ENCODE measurements around the gene VEPH1. TPM values are rescaled to one million over a fixed set of nuclear protein-coding genes. Genes with fewer than 3 reads are reported as not detected.

VEPH1 gene
- total and polyA plus RNA-seq, 9 of the 15 experiments (the other 6 are each of a cell fraction or from before 2014, with no cell fraction given), result 4.5 to 15.6 (median 5.8) TPM

- no peak for TF ChIP-seq HOMEZ (CRISPR knock-in tag; IDR thresholded peaks at IDR 0.05)
- TF ChIP-seq SIN3A (IDR thresholded peaks at IDR 0.05; ENCODE audit: borderline replicate concordance in 2 of 2, control insufficient read depth in 1 of 2, low read depth in 2 of 2, low read length in 2 of 2), result no peak
- TF ChIP-seq MNT (conservative IDR thresholded peaks at IDR 0.05), result no peak
- TF ChIP-seq MTF1 (CRISPR knock-in tag; IDR thresholded peaks at IDR 0.05; ENCODE audit: borderline replicate concordance), result no peak
- no peak for TF ChIP-seq EGR1 (conservative IDR thresholded peaks at IDR 0.05)
- no peak for TF ChIP-seq ILF3 (IDR thresholded peaks at IDR 0.05; ENCODE audit: borderline replicate concordance)
These were observed 1.4 kb downstream of the VEPH1 start (continued) for GRCh38 chr3:157501863-157502262.

- ChIA-PET POLR2A (interaction anchor here (1.0 to 1.2 kb wide), 2 partner anchors 8 to 325 kb away, joined by 3 to 4 read pairs; no protein-coding TSS in a partner anchor), CTCF (ENCODE audit: low intra/inter-chr PET ratio) (no interaction called here)
- intact Hi-C loops (cut with micrococcal nuclease), result no loop called here
- Histone ChIP-seq H3K9ac (ENCODE audit: insufficient read depth in 1 of 2, low read depth in 2 of 2, low read length in 2 of 2) (no peak overlapping the region), H3K27me3 (ENCODE audit: control insufficient read depth in 2 of 2, insufficient read depth in 2 of 2, low read length in 2 of 2) (no peaks in the 10 kb centered on the region; a peak in 1 of 5 replicates), H3K9me1 (ENCODE audit: control insufficient read depth, insufficient read depth, low read length) (no peaks in the 10 kb centered on the region), H3K4me1 (replicated peaks in 1 of 2; ENCODE audit: control insufficient read depth in 2 of 2, insufficient read depth in 2 of 2, low read length in 2 of 2) (peaks cover 4 to 12% of the 10 kb centered on the region in 2 experiments), H3K79me2 (ENCODE audit: control insufficient read depth, insufficient read depth, low read length) (no peaks in the 10 kb centered on the region), H3K9me3 (replicated peaks; ENCODE audit: control insufficient read depth, insufficient read depth, low read depth, low read length) (no peaks in the 10 kb centered on the region), H4K20me1 (replicated peaks; ENCODE audit: control insufficient read depth, insufficient read depth, low read length) (no peaks in the 10 kb centered on the region), H2AFZ (ENCODE audit: low read depth, low read length) (no peak overlapping the region; the same call in 1 of the 2 replicates), H3K4me2 (ENCODE audit: insufficient read depth, low read length) (peak overlapping the region; percentile 11; the same call in 1 of the 2 replicates), H3K36me3 (ENCODE audit: control insufficient read depth, insufficient read depth, low read length) (no peaks in the 10 kb centered on the region), H3K27ac (ENCODE audit: extremely low read depth, low read depth, low read length) (no peak overlapping the region), H3K4me3 (no peak overlapping the region)
- 0% methylated on average over 4 of the region's 4 CpGs for WGBS (ENCODE audit: insufficient coverage, low coverage, missing lambda C conversion rate)
- BruUV-seq (replicated peaks), result no TSS peak
- ATAC-seq (no peak), DNase-seq (ENCODE audit: extremely low read depth in 1 of 4, low spot score in 3 of 4) (peak in 1 of 4 experiments; percentile 14), FAIRE-seq (peak; percentile 66)
- in situ Hi-C loops (cut with MboI), result no loop called here
- no peak for TF ChIP-seq CEBPB (tag; IDR thresholded peaks at IDR 0.05)
- peak; percentile 51 for TF ChIP-seq FOSL1 (tag; conservative IDR thresholded peaks at IDR 0.05)
- TF ChIP-seq IRF1 (CRISPR knock-in tag; IDR thresholded peaks at IDR 0.05; ENCODE audit: borderline replicate concordance), result no peak
- TF ChIP-seq MCM5 (IDR thresholded peaks at IDR 0.05; ENCODE audit: low read depth), result no peak
- TF ChIP-seq CBFA2T3 (IDR thresholded peaks at IDR 0.05), result peak; percentile 23; the same call in 1 of the 2 replicates
- TF ChIP-seq NR2F6 (CRISPR knock-in tag; IDR thresholded peaks at IDR 0.05), result no peak
- peak; percentile 97 for TF ChIP-seq MEIS2 (IDR thresholded peaks at IDR 0.05; ENCODE audit: partially characterized antibody)
- TF ChIP-seq ZNF511 (CRISPR knock-in tag; IDR thresholded peaks at IDR 0.05), result no peak
- no peak for TF ChIP-seq ATF3 (IDR thresholded peaks at IDR 0.05)
- no peak for TF ChIP-seq ATF3 (CRISPR knock-in tag; conservative IDR thresholded peaks at IDR 0.05)
These were observed 3.0 kb downstream of the VEPH1 start for GRCh38 chr3:157500232-157500631.
